ENCODE measurements around the gene PLSCR1.
"Not testable (repeated sequence)": the region's sequence is repeated elsewhere in the genome, so short reads cannot be mapped to it uniquely, and the experiment has no call there.

Gene PLSCR1

DNA sequence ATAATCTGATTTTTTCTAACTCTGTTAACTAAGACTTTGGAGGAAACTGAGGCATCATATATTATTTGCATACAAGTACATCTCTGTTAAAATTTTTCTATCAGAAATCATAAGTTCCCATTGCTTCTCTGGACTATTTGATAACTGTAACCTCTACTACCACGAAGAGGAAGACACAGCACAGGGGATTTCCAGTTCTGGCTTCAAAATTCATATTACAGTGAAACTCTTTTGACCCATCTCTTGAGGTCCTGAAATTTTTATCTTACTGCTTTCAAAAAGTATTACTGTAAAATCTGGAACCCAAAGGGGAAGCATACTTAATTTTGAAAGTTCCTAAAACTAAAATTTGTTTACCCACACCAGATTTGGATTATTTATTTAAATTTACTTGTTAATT, 4.2 kb downstream of the PLSCR1 start:
- H3K9me3 Mint-ChIP-seq: no peaks in the 10 kb centered on the region
- no peak for DNase-seq
- peaks cover 69% of the 10 kb centered on the region for H3K36me3 Mint-ChIP-seq (ENCODE audit: low read depth)
- peaks cover 56% of the 10 kb centered on the region for H3K4me1 Mint-ChIP-seq (ENCODE audit: low read depth)
- no peaks in the 10 kb centered on the region for H3K27me3 Mint-ChIP-seq
- H3K4me3 Mint-ChIP-seq: peak overlapping the region; percentile 15
- H3K27ac Mint-ChIP-seq: no peak overlapping the region

DNA sequence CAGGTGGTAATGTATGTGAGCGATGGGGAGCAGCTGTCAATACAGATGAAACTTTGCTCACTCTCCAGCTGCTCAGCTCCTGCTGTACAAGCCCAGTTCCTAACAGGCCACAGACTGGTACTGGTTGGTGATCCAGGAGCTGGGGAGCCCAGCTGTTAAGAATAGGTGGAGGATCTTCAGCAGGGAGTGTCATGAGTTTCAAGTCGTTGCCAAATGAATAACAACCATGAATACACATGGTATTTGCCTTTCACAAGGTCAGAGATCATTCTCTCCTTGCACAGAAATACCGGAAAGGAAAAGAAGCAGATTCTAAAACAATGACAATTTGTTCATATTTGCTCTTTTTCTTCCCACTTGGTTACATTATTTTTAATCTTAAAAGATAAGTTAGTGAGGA, 5.1 kb downstream of the PLSCR1 start:
- Mint-ChIP-seq H3K4me1 (ENCODE audit: low read depth) (peaks cover 61% of the 10 kb centered on the region), H3K27ac (no peak overlapping the region), H3K4me3 (no peak overlapping the region), H3K27me3 (no peaks in the 10 kb centered on the region), H3K9me3 (no peaks in the 10 kb centered on the region), H3K36me3 (ENCODE audit: low read depth) (peaks cover 74% of the 10 kb centered on the region)
- no peak for DNase-seq

DNA sequence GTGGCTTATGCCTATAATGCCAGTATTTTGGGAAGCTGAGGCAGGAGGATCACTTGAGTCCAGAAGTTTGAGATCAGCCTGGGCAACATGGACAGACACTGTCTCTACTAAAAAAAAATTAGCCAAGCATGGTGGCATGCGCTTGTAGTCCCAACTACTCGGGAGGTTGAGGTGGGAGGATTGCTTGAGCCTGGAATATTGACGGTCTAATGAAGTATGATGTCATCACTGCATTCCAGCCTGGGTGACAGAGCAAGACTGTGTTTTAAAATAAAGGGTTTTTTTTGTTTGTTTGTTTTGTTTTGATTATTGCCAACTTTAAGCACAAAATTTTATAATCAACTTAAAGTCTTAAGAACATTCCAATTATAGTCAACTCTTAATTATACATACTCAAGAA, 6.8 kb downstream of the PLSCR1 start:
- Mint-ChIP-seq H3K4me3 (no peak overlapping the region), H3K27me3 (no peaks in the 10 kb centered on the region), H3K9me3 (no peaks in the 10 kb centered on the region), H3K27ac (no peak overlapping the region), H3K4me1 (ENCODE audit: low read depth) (peaks cover 56% of the 10 kb centered on the region), H3K36me3 (ENCODE audit: low read depth) (peaks cover 75% of the 10 kb centered on the region)
- DNase-seq: no peak

DNA sequence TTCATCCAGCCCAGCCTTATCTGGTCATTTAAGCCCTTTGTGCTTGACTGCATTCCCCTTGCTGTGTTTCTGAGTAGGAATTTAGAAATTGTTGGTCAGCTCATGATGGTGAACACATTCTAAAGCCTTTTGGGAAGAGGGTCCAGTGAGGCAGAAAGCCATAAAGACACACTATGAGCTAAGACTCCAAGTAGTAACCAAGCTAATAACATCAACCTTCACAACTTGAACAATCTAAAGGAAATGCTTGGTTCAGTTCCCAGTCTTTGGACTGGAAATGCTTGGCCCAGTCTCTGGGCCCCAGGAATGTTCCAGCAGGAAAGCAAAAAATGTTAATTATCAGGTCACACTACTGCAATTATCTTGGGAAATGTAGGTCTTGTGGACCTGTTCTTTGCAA, 7.7 kb downstream of the PLSCR1 start:
- H3K27me3 Mint-ChIP-seq: no peaks in the 10 kb centered on the region
- peaks cover 74% of the 10 kb centered on the region for H3K36me3 Mint-ChIP-seq (ENCODE audit: low read depth)
- no peaks in the 10 kb centered on the region for H3K9me3 Mint-ChIP-seq
- H3K4me1 Mint-ChIP-seq (ENCODE audit: low read depth): peaks cover 48% of the 10 kb centered on the region
- no peak overlapping the region for H3K27ac Mint-ChIP-seq
- no peak overlapping the region for H3K4me3 Mint-ChIP-seq
- no peak for DNase-seq

DNA sequence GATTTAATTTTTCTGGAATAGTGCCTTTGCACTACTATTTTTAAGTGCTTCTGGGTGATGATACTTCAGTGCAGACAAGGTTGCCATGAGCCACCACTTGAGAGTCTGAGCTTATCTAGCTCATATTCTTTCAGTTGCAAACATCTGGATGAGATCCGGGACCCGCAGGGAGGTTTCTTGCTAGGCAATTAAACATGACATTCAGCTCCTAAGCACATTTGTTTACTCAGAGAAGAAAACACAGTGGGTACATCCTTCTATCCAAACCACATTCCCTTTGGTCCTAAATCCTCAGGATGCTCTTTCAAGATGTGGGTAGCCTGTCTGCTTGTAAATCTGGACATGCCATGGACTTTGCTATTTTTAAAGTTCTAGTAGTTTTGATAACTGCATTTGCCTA, 12.0 kb downstream of the PLSCR1 start:
- H3K36me3 Mint-ChIP-seq (ENCODE audit: low read depth): peaks cover 64% of the 10 kb centered on the region
- peaks cover 19% of the 10 kb centered on the region for H3K4me1 Mint-ChIP-seq (ENCODE audit: low read depth)
- no peaks in the 10 kb centered on the region for H3K27me3 Mint-ChIP-seq
- DNase-seq: no peak
- no peak overlapping the region for H3K27ac Mint-ChIP-seq
- no peak overlapping the region for H3K4me3 Mint-ChIP-seq
- no peaks in the 10 kb centered on the region for H3K9me3 Mint-ChIP-seq

DNA sequence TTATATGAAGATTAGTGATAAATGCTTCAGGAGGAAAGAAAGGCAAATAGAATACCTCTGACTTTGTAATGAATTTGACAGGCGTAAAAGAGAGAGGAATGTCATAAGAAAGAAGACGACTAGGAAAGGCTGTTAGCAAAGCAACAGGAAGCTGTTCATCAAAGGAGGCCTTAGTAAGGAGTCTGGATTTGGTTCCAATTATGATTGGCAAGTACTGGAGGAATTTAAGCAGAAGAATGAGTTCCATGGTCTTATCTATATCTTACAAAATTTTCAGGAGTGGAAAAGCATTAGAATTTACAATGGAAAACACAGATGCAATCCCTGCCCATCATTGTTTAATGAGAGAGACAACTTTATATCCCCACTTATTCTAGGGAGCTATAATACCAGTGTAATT, 13.8 kb downstream of the PLSCR1 start:
- no peaks in the 10 kb centered on the region for H3K9me3 Mint-ChIP-seq
- H3K27me3 Mint-ChIP-seq: no peaks in the 10 kb centered on the region
- peaks cover 63% of the 10 kb centered on the region for H3K36me3 Mint-ChIP-seq (ENCODE audit: low read depth)
- H3K27ac Mint-ChIP-seq: no peak overlapping the region
- H3K4me3 Mint-ChIP-seq: no peak overlapping the region
- no peak for DNase-seq
- H3K4me1 Mint-ChIP-seq (ENCODE audit: low read depth): peaks cover 9% of the 10 kb centered on the region

DNA sequence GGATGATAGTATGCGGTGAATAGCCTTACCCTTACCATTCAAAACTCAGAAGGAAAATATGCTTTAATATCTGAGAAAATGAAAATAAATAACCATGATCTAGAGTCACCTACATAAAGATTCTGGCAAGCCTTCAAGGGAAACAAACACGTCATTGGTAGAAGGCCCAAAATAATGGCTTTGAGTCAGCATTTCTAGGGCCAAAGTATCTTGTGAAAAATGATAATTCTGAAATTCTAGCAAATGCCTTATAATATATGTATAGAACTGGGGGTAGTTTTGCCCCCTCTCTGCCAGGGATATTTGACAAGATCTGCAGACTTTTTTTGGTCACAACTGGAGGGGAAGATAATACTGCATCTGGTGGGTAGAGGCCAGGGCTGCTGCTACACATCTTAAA, 15.4 kb downstream of the PLSCR1 start:
- no peaks in the 10 kb centered on the region for H3K9me3 Mint-ChIP-seq
- H3K27me3 Mint-ChIP-seq: no peaks in the 10 kb centered on the region
- H3K36me3 Mint-ChIP-seq (ENCODE audit: low read depth): peaks cover 59% of the 10 kb centered on the region
- H3K4me3 Mint-ChIP-seq: no peak overlapping the region
- H3K4me1 Mint-ChIP-seq (ENCODE audit: low read depth): no peaks in the 10 kb centered on the region
- H3K27ac Mint-ChIP-seq: no peak overlapping the region
- DNase-seq: no peak

DNA sequence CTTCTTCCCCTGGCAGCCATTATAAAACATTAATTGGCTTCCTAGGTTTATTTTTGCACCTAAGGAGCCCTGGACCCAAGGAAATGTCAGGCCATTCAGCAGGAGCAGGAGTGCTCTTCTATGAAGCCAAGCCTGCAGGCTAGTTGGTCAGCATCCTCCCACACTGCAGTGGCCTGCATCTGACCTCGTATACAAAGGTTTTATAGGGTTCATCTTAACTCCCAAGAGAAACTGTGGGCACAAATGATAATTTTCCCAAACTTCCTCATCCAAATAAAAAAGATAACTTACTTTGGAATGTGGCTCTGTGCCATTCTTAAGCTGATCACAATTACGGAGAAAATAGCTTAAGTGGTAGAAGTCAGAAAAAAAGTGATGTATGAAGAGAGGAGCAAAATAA, 19.4 kb downstream of the PLSCR1 start:
- no peaks in the 10 kb centered on the region for H3K9me3 Mint-ChIP-seq
- no peaks in the 10 kb centered on the region for H3K27me3 Mint-ChIP-seq
- H3K4me1 Mint-ChIP-seq (ENCODE audit: low read depth): peaks cover 4% of the 10 kb centered on the region
- H3K36me3 Mint-ChIP-seq (ENCODE audit: low read depth): peaks cover 66% of the 10 kb centered on the region
- no peak overlapping the region for H3K4me3 Mint-ChIP-seq
- H3K27ac Mint-ChIP-seq: no peak overlapping the region
- DNase-seq: no peak

DNA sequence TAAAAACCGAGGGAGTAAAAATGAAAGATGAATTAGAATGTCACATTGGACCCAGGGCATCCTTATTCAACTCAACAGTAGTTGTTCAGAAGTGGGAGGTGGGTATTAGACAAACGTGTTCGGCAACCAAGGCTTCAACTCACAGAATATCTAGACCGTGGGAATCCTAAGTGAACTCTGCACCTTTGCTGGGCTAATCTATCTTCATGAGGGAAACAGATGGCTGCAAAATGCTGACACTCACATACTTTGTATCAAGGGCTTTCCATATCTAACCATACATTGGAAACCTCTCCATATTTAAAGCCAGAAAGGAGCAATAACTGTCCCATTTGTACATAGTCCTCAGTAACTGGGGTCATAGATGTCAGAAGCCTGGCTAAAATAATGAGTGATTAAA, 20.9 kb downstream of the PLSCR1 start:
- no peak overlapping the region for H3K27ac Mint-ChIP-seq
- H3K4me3 Mint-ChIP-seq: no peak overlapping the region
- no peaks in the 10 kb centered on the region for H3K27me3 Mint-ChIP-seq
- DNase-seq: no peak
- H3K4me1 Mint-ChIP-seq (ENCODE audit: low read depth): peaks cover 9% of the 10 kb centered on the region
- H3K36me3 Mint-ChIP-seq (ENCODE audit: low read depth): peaks cover 69% of the 10 kb centered on the region
- no peaks in the 10 kb centered on the region for H3K9me3 Mint-ChIP-seq

DNA sequence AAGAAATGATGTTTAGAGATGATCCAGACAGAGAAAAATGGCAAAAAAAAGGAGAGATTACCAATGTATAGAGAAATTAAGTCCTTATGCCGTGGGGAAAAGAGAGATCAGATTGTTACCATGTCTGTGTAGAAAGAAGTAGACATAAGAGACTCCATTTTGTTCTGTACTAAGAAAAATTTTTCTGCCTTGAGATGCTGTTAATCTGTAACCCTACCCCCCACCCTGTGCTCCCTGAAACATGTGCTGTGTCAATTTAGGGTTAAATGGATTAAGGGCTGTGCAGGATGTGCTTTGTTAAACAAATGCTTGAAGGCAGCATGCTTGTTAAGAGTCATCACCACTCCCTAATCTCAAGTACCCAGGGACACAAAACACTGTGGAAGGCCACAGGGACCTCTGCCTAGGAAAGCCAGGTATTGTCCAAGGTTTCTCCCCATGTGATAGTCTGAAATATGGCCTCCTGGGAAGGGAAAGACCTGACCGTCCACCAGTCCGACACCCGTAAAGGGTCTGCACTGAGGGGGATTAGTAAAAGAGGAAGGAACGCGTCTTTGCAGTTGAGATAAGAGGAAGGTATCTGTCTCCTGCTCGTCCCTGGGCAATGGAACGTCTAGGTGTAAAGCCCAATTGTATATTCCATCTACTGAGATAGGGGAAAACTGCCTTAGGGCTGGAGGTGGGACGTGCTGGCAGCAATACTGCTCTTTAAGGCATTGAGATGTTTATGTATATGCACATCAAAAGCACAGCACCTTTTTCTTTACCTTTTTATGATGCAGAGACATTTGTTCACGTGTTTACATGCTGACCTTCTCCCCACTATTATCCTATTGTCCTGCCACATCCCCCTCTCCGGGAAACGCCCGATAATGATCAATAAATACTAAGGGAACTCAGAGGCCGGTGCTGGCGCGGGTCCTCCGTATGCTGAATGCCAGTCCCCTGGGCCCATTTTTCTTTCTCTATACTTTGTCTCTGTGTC, 21.9 kb downstream of the PLSCR1 start:
- not testable (repeated sequence) for H3K4me1 Mint-ChIP-seq (ENCODE audit: low read depth); H3K9me3 Mint-ChIP-seq; DNase-seq; H3K4me3 Mint-ChIP-seq; H3K27me3 Mint-ChIP-seq; H3K27ac Mint-ChIP-seq
- H3K36me3 Mint-ChIP-seq (ENCODE audit: low read depth): peaks cover 71% of the 10 kb centered on the region

DNA sequence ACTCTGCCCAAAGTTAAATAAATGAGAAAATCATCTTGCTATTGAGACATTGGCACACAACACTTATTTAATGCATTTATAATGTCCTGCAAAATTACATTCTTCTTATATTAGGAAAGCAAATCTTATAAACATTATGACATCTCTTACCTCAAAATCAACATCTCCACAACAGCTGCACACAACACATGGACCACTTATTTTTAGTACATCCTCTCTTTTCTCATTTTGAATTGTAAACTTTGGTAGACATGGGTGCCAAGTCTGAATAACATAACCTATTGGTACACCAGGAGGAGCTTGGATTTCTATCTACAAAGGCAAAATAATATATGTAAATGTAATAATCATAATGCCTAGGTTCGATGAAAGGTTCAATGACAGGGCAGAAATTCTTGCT, 23.0 kb downstream of the PLSCR1 start:
- no peak for DNase-seq
- Mint-ChIP-seq H3K4me1 (ENCODE audit: low read depth) (peaks cover 11% of the 10 kb centered on the region), H3K27me3 (no peaks in the 10 kb centered on the region), H3K4me3 (no peak overlapping the region), H3K36me3 (ENCODE audit: low read depth) (peaks cover 68% of the 10 kb centered on the region), H3K9me3 (no peaks in the 10 kb centered on the region), H3K27ac (no peak overlapping the region)

DNA sequence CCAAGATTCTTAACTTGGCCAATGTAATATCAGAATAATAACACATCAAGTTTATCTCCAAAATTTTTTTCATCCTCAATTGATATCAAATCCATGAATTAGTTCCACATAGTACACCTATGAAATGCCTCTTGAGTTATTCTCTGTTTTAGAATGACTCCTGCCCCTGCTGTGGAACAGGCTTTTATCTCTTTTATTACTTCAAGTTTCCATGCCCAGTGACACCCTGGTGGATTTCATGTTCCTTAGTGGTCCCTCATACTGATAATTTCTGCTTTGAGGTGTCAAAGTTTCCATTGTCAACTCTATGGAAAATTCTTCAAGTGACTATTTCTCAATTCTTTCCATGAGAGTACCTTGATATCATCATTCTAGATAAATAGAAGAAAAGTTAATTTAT, 24.6 kb downstream of the PLSCR1 start:
- DNase-seq: no peak
- no peak overlapping the region for H3K4me3 Mint-ChIP-seq
- peak overlapping the region; percentile 52 for H3K27ac Mint-ChIP-seq
- no peaks in the 10 kb centered on the region for H3K9me3 Mint-ChIP-seq
- peaks cover 11% of the 10 kb centered on the region for H3K4me1 Mint-ChIP-seq (ENCODE audit: low read depth)
- peaks cover 66% of the 10 kb centered on the region for H3K36me3 Mint-ChIP-seq (ENCODE audit: low read depth)
- H3K27me3 Mint-ChIP-seq: no peaks in the 10 kb centered on the region

DNA sequence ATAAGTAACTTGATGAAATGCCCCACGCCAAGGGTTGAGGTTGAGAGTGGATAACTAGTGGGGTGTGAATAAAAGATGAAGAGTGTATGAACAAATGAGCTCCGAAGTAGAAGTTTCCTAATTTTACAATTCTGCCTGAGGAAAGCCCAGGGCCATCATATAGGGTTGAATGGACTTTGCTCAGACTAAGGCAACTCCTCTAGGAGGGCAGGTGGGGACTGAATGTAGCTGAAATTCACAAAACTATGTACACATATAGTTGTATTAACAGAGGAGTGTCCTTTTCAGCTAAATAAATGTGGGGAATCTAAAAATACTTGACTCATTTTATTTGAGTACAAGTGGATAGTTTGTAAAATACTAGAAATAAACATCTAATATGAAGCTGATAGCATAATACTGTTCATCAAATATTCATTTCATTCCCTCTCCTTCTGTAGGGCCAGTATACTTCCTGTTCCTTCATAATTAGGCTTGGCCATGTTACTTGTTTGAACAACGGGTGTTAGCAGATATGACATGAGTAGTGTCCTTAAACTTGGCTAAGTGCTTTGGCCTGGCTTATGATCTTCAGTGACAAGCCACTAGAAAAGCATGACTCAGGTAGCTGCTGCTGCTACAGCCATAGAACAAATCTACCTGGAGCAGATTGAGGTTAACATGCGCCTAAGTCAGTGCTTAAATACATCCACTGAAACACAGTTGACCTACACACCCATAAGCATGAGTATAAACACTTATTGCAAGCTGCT, 26.5 kb downstream of the PLSCR1 start:
- no peaks in the 10 kb centered on the region for H3K9me3 Mint-ChIP-seq
- H3K27me3 Mint-ChIP-seq: no peaks in the 10 kb centered on the region
- H3K27ac Mint-ChIP-seq: no peak overlapping the region
- H3K4me3 Mint-ChIP-seq: no peak overlapping the region
- H3K4me1 Mint-ChIP-seq (ENCODE audit: low read depth): peaks cover 27% of the 10 kb centered on the region
- no peak for DNase-seq
- H3K36me3 Mint-ChIP-seq (ENCODE audit: low read depth): peaks cover 74% of the 10 kb centered on the region

DNA sequence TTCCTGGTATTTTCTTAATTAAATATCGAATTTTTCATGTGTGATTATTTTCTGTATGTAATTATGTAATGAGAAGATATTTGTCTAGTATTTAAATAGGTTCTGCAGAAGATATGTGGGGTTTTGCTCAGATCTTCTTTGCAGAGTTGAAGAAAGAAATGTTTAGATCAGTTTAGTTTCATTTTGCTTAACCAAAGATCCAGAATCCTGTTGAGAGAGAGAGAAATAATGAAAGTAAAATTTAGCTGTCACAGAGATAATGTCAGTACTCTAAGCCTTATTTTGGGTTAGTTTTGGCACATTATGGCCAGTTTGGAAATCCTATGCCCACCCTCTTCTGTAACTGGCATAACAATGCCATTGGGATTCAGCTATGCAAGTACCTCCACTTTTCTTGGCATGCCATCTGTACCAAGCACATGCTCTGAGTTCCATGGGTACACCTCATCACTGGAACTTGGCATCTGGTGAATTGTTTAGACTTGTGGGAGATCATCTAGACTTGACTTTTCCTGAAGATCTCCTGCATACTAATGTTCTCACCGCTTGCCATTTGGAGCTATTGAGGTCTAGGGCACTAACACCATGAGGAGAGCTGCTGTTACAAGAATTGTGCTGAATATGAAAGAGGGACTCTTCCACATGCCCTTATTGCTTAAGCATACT, 30.9 kb downstream of the PLSCR1 start:
- no peak overlapping the region for H3K4me3 Mint-ChIP-seq
- H3K27ac Mint-ChIP-seq: no peak overlapping the region
- H3K9me3 Mint-ChIP-seq: no peaks in the 10 kb centered on the region
- H3K27me3 Mint-ChIP-seq: no peaks in the 10 kb centered on the region
- peaks cover 23% of the 10 kb centered on the region for H3K4me1 Mint-ChIP-seq (ENCODE audit: low read depth)
- peaks cover 50% of the 10 kb centered on the region for H3K36me3 Mint-ChIP-seq (ENCODE audit: low read depth)
- no peak for DNase-seq
